ENCODE measurements around the gene PNMT.
A peak's percentile ranks its signal among the peaks of the same experiment; 100 is the strongest.

Gene PNMT

GRCh38 chr17:39671651-39672521, 3.6 kb downstream of the PNMT start:
- DNase-seq = no peak

GRCh38 chr17:39672522-39673334, 4.5 kb downstream of the PNMT start:
- DNase-seq = no peak

- no peak for DNase-seq
These were observed 5.3 kb downstream of the PNMT start for GRCh38 chr17:39673335-39674081.

- DNase-seq = no peak
These were observed 5.9 kb downstream of the PNMT start for GRCh38 chr17:39674179-39674578.

GRCh38 chr17:39674702-39675389, 6.6 kb downstream of the PNMT start:
- no peak for DNase-seq

- no peak for DNase-seq
These were observed 7.3 kb downstream of the PNMT start for GRCh38 chr17:39675390-39676082.

- peak; percentile 73 for DNase-seq
These were observed 8.1 kb downstream of the PNMT start for GRCh38 chr17:39676198-39676819.

- DNase-seq = no peak
These were observed 8.8 kb downstream of the PNMT start for GRCh38 chr17:39677072-39677471.

GRCh38 chr17:39677542-39678339, 9.5 kb downstream of the PNMT start:
- DNase-seq = peak; percentile 65

GRCh38 chr17:39678340-39679116, 10.3 kb downstream of the PNMT start:
- DNase-seq = no peak

- no peak for DNase-seq
These were observed 11.4 kb downstream of the PNMT start for GRCh38 chr17:39679521-39680192.

- no peak for DNase-seq
These were observed 15.2 kb downstream of the PNMT start for GRCh38 chr17:39683295-39683939.

- DNase-seq = no peak
These were observed 16.3 kb downstream of the PNMT start for GRCh38 chr17:39684369-39685192.

- DNase-seq = peak; percentile 36
These were observed 18.9 kb downstream of the PNMT start for GRCh38 chr17:39687101-39687545.

- peak; percentile 96 for DNase-seq
These were observed 19.6 kb downstream of the PNMT start, which contains the start of gene PGAP3 for GRCh38 chr17:39687546-39688474. Gene PGAP3, minus strand, starts transcription at chr17:39688057. Its CDS starts 43 bp downstream, at chr17:39688014.

- no peak for DNase-seq
These were observed 20.2 kb downstream of the PNMT start for GRCh38 chr17:39688475-39688835.
